B cell (primary cell): Measurements from ENCODE around the gene LYSMD2. TPM values are rescaled to one million over a fixed set of nuclear protein-coding genes. Genes with fewer than 3 reads are reported as not detected.

Experiments used
- ATAC-seq: fragments of 200-7000 bp; cut with Tn5 transposase; one replicate; pipeline ENCODE4 v1.10.0; 2021; ENCODE audit warnings: low read depth, mild to moderate bottlenecking, moderate number of reproducible peaks, moderate library complexity
- CTCF ChIA-PET: fragments of 350-600 bp; sonication (Branson Sonifier 250); formaldehyde crosslinking; loops from one replicate; lab custom pipeline; 2021; ENCODE audit warnings: antibody characterized with exemption, inconsistent platforms; lab: Charles Lee
- POLR2A ChIA-PET: fragments of 350-600 bp; sonication (Branson Sonifier 250); formaldehyde crosslinking; loops from one replicate; lab custom pipeline; 2021; ENCODE audit warnings: antibody characterized with exemption; lab: Charles Lee
- DNase-seq: peaks from one replicate; pipeline ENCODE4 v3.0.0; 2013
- H2AFZ ChIP-seq: 2 replicates; pipeline ENCODE4 v1.6.1; 2012; ENCODE audit warnings: mild to moderate bottlenecking, low read depth, low read length; ENCODE audit not compliant: insufficient read depth, poor library complexity, severe bottlenecking
- H3K27ac ChIP-seq, 2 donors: 1 replicate in 1 of 2; 2 replicates in 1 of 2; pipeline ENCODE4 v1.5.1; 2012 to 2013; ENCODE audit warnings: low read length in 2 of 2, mild to moderate bottlenecking in 2 of 2, moderate library complexity in 1 of 2
- H3K27me3 ChIP-seq, 4 experiments: fragments of 200-600 bp in 1 of 4; sonication (generic) in 1 of 4; replicated peaks in 1 of 4; 1 replicate in 2 of 4; 2 replicates in 2 of 4; pipeline versions ENCODE4 v1.6.1 to v1.7.0; 2013 to 2016; ENCODE audit warnings: low read length in 3 of 4, mild to moderate bottlenecking in 2 of 4, mixed read lengths in 1 of 4, moderate library complexity in 1 of 4; ENCODE audit not compliant: insufficient read depth in 4 of 4, control insufficient read depth in 3 of 4; ENCODE audit errors: control extremely low read depth in 1 of 4
- H3K36me3 ChIP-seq, 2 experiments: replicated peaks in 1 of 2; 1 replicate in 1 of 2; 2 replicates in 1 of 2; pipeline versions ENCODE4 v1.6.1 to v1.7.1; 2013; ENCODE audit warnings: low read length in 1 of 2; ENCODE audit not compliant: insufficient read depth in 2 of 2, control insufficient read depth in 1 of 2; ENCODE audit errors: control extremely low read depth in 1 of 2, extremely low read depth in 1 of 2
- H3K4me1 ChIP-seq, 2 donors: fragments of 200-600 bp in 1 of 2; sonication (generic) in 1 of 2; 1 replicate in 1 of 2; 2 replicates in 1 of 2; pipeline versions ENCODE4 v1.5.1 to v1.6.1; 2013 to 2017; ENCODE audit warnings: low read length in 2 of 2; ENCODE audit not compliant: control insufficient read depth in 2 of 2, insufficient read depth in 2 of 2
- H3K4me2 ChIP-seq: replicated peaks from 2 replicates; pipeline ENCODE3; 2012; ENCODE audit warnings: mild to moderate bottlenecking, low read depth, low read length; ENCODE audit not compliant: poor library complexity, severe bottlenecking
- H3K4me3 ChIP-seq, 5 experiments: fragments of 200-600 bp in 1 of 5; sonication (generic) in 1 of 5; 1 replicate in 3 of 5; 2 replicates in 2 of 5; pipeline versions ENCODE4 v1.5.1 to v1.7.0; 2011 to 2016; ENCODE audit warnings: low read length in 4 of 5, mild to moderate bottlenecking in 4 of 5, low read depth in 2 of 5, control low read depth in 1 of 5, moderate library complexity in 1 of 5; ENCODE audit not compliant: insufficient read depth in 1 of 5; ENCODE audit errors: control extremely low read depth in 1 of 5, extremely low read depth in 1 of 5
- H3K79me2 ChIP-seq: fragments of 200-600 bp; sonication (generic); one replicate; pipeline ENCODE4 v1.6.0; 2016; ENCODE audit warnings: low read length; ENCODE audit not compliant: control insufficient read depth, insufficient read depth
- H3K9ac ChIP-seq: fragments of 200-600 bp; sonication (generic); 2 replicates; pipeline ENCODE4 v1.6.1; 2017; ENCODE audit warnings: mild to moderate bottlenecking, low read length, moderate library complexity
- H3K9me3 ChIP-seq, 3 donors: one replicate each; pipeline versions ENCODE4 v1.6.1 to v1.7.1; 2013; ENCODE audit warnings: low read length in 2 of 3; ENCODE audit not compliant: control insufficient read depth in 2 of 3, insufficient read depth in 1 of 3; ENCODE audit errors: control extremely low read depth in 1 of 3
- H4K20me1 ChIP-seq: 2 replicates; pipeline ENCODE4 v1.6.0; 2012; ENCODE audit warnings: mild to moderate bottlenecking, low read length; ENCODE audit not compliant: insufficient read depth, control insufficient read depth, poor library complexity, severe bottlenecking
- H3K27ac Mint-ChIP-seq: one replicate; pipeline ENCODE4 v1.8.0; 2021; ENCODE audit warnings: mixed read lengths
- H3K27me3 Mint-ChIP-seq: one replicate; pipeline ENCODE4 v1.8.0; 2021; ENCODE audit warnings: mixed read lengths
- H3K4me1 Mint-ChIP-seq: one replicate; pipeline ENCODE4 v1.8.0; 2021; ENCODE audit warnings: mixed read lengths
- H3K4me3 Mint-ChIP-seq: one replicate; pipeline ENCODE4 v1.8.0; 2021; ENCODE audit warnings: mixed read lengths
- H3K9me3 Mint-ChIP-seq: one replicate; pipeline ENCODE4 v1.8.0; 2022; ENCODE audit warnings: mixed read lengths; ENCODE audit not compliant: insufficient read depth
- EZH2 ChIP-seq: IDR thresholded peaks from 2 replicates; pipeline ENCODE4 v1.6.1; 2012; ENCODE audit warnings: borderline replicate concordance, low read depth, mild to moderate bottlenecking, moderate library complexity, low read length; ENCODE audit not compliant: insufficient read depth, poor library complexity, severe bottlenecking
- WGBS: methylation state at CpG from one replicate; pipeline ENCODE4 v1.1.5; 2013; ENCODE audit warnings: missing lambda C conversion rate; ENCODE audit not compliant: insufficient coverage; 5-methylcytosine and 5-hydroxymethylcytosine counted together
- intact Hi-C: fragments of 100-400 bp; cut with micrococcal nuclease; formaldehyde crosslinking; loops from one replicate; pipeline ENCODE4 v1.10.0; 2022
- polyA plus RNA-seq: library from polyadenylated mRNA; depleted of rRNA; stranded (reverse); fragments of >200 nt; gene quantifications from 2 replicates; pipeline ENCODE4 v1.2.3, GENCODE V29; 2012
- total RNA-seq, 2 donors: library from RNA; stranded (reverse); fragments of 120-200 nt in 1 of 2; gene quantifications; 1 replicate in 1 of 2; 2 replicates in 1 of 2; pipeline versions ENCODE4 v1.2.3 to v1.2.4, GENCODE V29; 2013 to 2022
- TF ChIP-seq, protein P1 (sequence below): fragments of 200-600 bp; IDR thresholded peaks from one replicate; pipeline ENCODE4 v1.8.0; 2022; ENCODE audit warnings: antibody characterized with exemption, mild to moderate bottlenecking

Gene LYSMD2
- total and polyA plus RNA-seq, 2 donors (not counting 1 experiment from before 2014, with no cell fraction given) = 31.0 to 48.2 TPM

GRCh38 chr15:51768018-51768417 is 30.6 kb upstream of the LYSMD2 start:
- CTCF ChIA-PET = interaction anchor here (1.2 to 15.9 kb wide), 3 partner anchors 8 to 117 kb away, joined by 3 to 728 read pairs (median 26); no protein-coding TSS in a partner anchor
- peaks cover 0 to 4% (median 0%) of the 10 kb centered on the region in 3 donors for H3K9me3 ChIP-seq

DNA sequence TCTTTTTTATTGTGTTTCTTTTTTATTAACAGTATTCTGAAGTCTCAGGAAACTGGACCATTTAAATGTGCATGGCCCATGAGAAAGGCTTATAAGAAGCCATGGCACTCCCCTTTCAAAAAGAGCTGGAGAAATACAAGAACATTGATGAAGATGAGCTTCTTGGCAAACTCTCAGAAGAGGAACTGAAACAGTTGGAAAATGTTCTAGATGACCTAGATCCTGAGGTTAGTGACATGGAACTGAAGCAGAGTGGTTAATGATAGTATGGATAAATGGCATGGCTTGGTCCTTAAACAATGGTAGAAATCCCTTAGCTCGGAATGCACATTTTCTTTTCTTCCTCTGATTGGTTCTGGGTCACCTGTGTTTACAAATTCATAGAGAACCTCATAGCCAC is 28.9 kb upstream of the LYSMD2 start:
- WGBS = no CpG with 5 or more reads among the region's 1 CpG
- no peak overlapping the region for H3K4me3 Mint-ChIP-seq

More at GRCh38 chr15:51768018-51768417, 30.6 kb upstream of the LYSMD2 start:
- Histone ChIP-seq H3K9ac (peak overlapping the region; percentile 17), H3K4me1 (peaks cover 8 to 9% of the 10 kb centered on the region in 2 donors), H3K4me3 (no peak overlapping the region), H3K27me3 (no peaks in the 10 kb centered on the region), H2AFZ (peak overlapping the region; percentile 79), H3K36me3 (peaks cover 0 to 8% of the 10 kb centered on the region in 2 experiments), H3K4me2 (peak overlapping the region; percentile 31), H3K79me2 (peaks cover 4% of the 10 kb centered on the region), H4K20me1 (no peaks in the 10 kb centered on the region), H3K27ac (peak overlapping the region in 1 of 2 donors; percentile 53)
- WGBS = 70% methylated on average over 4 of the region's 9 CpGs
- DNase-seq (peak; percentile 40), ATAC-seq (peak; percentile 63)
- intact Hi-C loops = no loop called here
- POLR2A ChIA-PET = no interaction called here
- H3K27me3 Mint-ChIP-seq = no peaks in the 10 kb centered on the region
- TF ChIP-seq EZH2 = no peak
- TF ChIP-seq, protein P1, sequence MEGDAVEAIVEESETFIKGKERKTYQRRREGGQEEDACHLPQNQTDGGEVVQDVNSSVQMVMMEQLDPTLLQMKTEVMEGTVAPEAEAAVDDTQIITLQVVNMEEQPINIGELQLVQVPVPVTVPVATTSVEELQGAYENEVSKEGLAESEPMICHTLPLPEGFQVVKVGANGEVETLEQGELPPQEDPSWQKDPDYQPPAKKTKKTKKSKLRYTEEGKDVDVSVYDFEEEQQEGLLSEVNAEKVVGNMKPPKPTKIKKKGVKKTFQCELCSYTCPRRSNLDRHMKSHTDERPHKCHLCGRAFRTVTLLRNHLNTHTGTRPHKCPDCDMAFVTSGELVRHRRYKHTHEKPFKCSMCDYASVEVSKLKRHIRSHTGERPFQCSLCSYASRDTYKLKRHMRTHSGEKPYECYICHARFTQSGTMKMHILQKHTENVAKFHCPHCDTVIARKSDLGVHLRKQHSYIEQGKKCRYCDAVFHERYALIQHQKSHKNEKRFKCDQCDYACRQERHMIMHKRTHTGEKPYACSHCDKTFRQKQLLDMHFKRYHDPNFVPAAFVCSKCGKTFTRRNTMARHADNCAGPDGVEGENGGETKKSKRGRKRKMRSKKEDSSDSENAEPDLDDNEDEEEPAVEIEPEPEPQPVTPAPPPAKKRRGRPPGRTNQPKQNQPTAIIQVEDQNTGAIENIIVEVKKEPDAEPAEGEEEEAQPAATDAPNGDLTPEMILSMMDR = no peak
- H3K4me1 Mint-ChIP-seq = peaks cover 17% of the 10 kb centered on the region
- no peak overlapping the region for H3K4me3 Mint-ChIP-seq
- peak overlapping the region; percentile 70 for H3K27ac Mint-ChIP-seq
- H3K9me3 Mint-ChIP-seq = no peaks in the 10 kb centered on the region

More for the DNA sequence above, 28.9 kb upstream of the LYSMD2 start:
- Histone ChIP-seq H3K36me3 (peaks cover 0 to 8% of the 10 kb centered on the region in 2 experiments), H3K9me3 (peaks cover 0 to 4% (median 0%) of the 10 kb centered on the region in 3 donors), H3K4me1 (peaks cover 8 to 9% of the 10 kb centered on the region in 2 donors), H3K4me3 (no peak overlapping the region), H3K27me3 (no peaks in the 10 kb centered on the region), H2AFZ (no peak overlapping the region), H3K79me2 (peaks cover 4% of the 10 kb centered on the region), H3K9ac (no peak overlapping the region), H3K27ac (no peak overlapping the region), H3K4me2 (no peak overlapping the region), H4K20me1 (no peaks in the 10 kb centered on the region)
- H3K4me1 Mint-ChIP-seq = peaks cover 17% of the 10 kb centered on the region
- no peak overlapping the region for H3K27ac Mint-ChIP-seq
- ATAC-seq (no peak), DNase-seq (no peak)
- ChIA-PET POLR2A (no interaction called here), CTCF (interaction anchor here (3.1 to 15.9 kb wide), 2 partner anchors 10 to 115 kb away, joined by 26 to 728 read pairs; no protein-coding TSS in a partner anchor)
- intact Hi-C loops = no loop called here
- no peaks in the 10 kb centered on the region for H3K9me3 Mint-ChIP-seq
- H3K27me3 Mint-ChIP-seq = no peaks in the 10 kb centered on the region
- TF ChIP-seq, protein P1 = no peak
- TF ChIP-seq EZH2 = no peak
